Subcutaneous abdominal adipose tissue (tissue), 5 donors: Measurements from ENCODE around the gene CACNA2D1.

Experiments used
- H3K27ac ChIP-seq: one replicate; pipeline ENCODE4 v1.7.0; 2013; ENCODE audit warnings: low read depth, mild to moderate bottlenecking, inconsistent platforms, low read length, moderate library complexity
- H3K27me3 ChIP-seq, 5 donors: one replicate each; pipeline ENCODE4 v1.7.0; 2013; ENCODE audit warnings: low read length in 5 of 5, inconsistent platforms in 1 of 5; ENCODE audit not compliant: control insufficient read depth in 5 of 5, insufficient read depth in 4 of 5
- H3K36me3 ChIP-seq, 5 donors: one replicate each; pipeline ENCODE4 v1.7.0; 2013; ENCODE audit warnings: low read length in 5 of 5; ENCODE audit not compliant: control insufficient read depth in 5 of 5, insufficient read depth in 5 of 5
- H3K4me1 ChIP-seq, 5 donors: one replicate each; pipeline ENCODE4 v1.7.0; 2013; ENCODE audit warnings: low read length in 5 of 5, mild to moderate bottlenecking in 3 of 5, moderate library complexity in 1 of 5; ENCODE audit not compliant: control insufficient read depth in 5 of 5, insufficient read depth in 5 of 5
- H3K4me3 ChIP-seq, 5 donors: one replicate each; pipeline ENCODE4 v1.7.0; 2013; ENCODE audit warnings: low read length in 5 of 5, low read depth in 1 of 5
- H3K9ac ChIP-seq, 5 donors: one replicate each; pipeline ENCODE4 v1.7.0; 2013; ENCODE audit warnings: low read length in 5 of 5, mild to moderate bottlenecking in 4 of 5, moderate library complexity in 3 of 5
- H3K9me3 ChIP-seq, 5 donors: one replicate each; pipeline ENCODE4 v1.7.0; 2013; ENCODE audit warnings: low read length in 5 of 5; ENCODE audit not compliant: control insufficient read depth in 5 of 5
- donor health status: healthy.
- donor health status: healthy.
- donor health status: healthy.
- donor health status: healthy.
- donor health status: healthy.

Gene CACNA2D1

DNA sequence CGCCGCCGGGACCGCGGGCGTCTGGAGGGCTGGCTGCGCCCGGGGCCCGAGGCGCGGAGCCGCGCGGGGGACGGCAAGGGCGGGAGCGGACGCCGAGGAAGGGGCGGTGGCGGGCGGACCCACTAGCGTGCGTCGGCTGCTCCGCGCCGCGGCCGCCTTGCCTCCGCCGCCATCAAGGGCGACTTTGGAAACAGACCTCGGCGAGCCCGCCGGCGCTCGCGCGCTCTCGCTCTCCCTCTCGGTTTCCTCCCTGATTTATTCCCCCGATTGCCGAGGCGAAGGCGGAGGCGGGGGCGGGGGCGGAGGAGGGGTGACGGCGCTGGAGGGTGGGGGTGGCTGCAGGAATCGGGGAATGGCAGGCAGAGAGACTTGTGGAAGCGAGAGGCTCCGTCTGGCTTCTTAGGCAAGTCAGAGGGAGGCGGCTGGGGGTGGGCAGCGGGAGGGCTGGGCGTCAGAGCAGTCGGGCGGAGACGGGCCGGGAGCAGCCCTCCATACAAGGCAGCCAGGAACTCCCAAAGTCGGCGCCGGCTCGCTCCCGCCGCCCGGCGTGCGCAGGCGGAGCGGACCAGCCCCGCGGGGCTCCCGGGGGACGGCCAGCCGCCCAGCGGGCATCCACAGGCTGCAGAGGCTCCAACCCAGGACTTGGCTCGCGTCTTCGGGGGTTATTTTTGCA, at the start of gene CACNA2D1:
Gene CACNA2D1, minus strand, starts transcription at position 231 of the 673 bp plus-strand sequence.
- Histone ChIP-seq H3K9ac (peak within 1 kb of the TSS; percentile 70 to 84 (median 75)), H3K9me3 (no peaks in the 10 kb centered on the region), H3K4me1 (peaks cover 0 to 30% (median 19%) of the 10 kb centered on the region in 5 donors), H3K27me3 (no peaks in the 10 kb centered on the region), H3K36me3 (no peaks in the 10 kb centered on the region), H3K27ac (peak within 1 kb of the TSS; percentile 89), H3K4me3 (peak within 1 kb of the TSS; percentile 78 to 93 (median 85))

DNA sequence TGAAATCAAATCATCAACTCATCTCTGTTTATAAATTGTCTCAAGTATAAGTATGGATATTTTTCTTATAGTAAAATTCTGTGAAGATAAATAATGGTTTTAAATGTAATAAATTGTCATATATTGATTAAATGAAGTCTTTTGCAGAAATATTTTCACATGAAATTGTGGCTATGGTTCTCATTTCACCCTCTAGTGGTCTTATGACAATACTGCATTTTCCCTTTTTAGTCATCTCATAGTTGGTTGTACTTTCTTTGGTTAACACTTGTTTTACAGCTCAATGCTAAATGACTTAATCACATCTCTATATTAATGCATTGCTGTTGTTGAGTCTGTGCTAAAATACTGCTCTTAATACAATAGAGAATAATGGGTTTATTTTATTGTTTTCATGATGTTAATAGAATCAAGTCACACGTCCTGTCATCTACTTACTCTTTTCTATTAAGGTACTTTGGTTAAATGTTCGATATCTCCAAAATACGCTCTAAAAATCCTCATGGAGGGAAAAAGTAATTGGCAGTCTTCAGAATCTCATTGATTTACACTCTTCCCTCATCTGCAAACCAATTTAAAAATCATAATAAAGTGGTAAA, 38.0 kb upstream of the CACNA2D1 start:
- H3K36me3 ChIP-seq, result no peaks in the 10 kb centered on the region

GRCh38 chr7:82477733-82478515, 34.3 kb upstream of the CACNA2D1 start:
- Histone ChIP-seq H3K4me3 (no peak overlapping the region), H3K9ac (no peak overlapping the region), H3K4me1 (no peaks in the 10 kb centered on the region)

More for the DNA sequence above, 38.0 kb upstream of the CACNA2D1 start:
- H3K4me3 ChIP-seq, result no peak overlapping the region
- no peak overlapping the region for H3K27ac ChIP-seq
- H3K9me3 ChIP-seq, result no peaks in the 10 kb centered on the region
- no peaks in the 10 kb centered on the region for H3K27me3 ChIP-seq
- no peak overlapping the region for H3K9ac ChIP-seq
- no peaks in the 10 kb centered on the region for H3K4me1 ChIP-seq

DNA sequence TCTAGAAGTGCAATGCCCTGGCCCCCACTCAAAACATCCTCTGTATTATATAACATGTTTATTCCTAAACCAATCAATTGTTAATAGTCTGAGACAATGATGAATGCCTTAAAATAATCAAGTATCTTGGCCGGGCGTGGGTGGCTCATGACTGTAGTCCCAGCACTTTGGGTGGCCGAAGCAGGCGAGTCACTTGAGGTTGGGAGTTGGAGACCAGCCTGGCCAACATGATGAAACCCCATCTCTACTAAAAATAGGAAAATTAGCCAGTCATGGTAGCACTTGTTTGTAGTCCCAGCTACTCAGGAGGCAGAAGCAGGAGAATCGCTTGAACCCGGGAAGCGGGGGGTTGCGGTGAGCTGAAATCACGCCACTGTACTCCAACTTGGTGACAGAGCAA, 29.4 kb upstream of the CACNA2D1 start:
- Histone ChIP-seq H3K36me3 (no peaks in the 10 kb centered on the region), H3K27me3 (no peaks in the 10 kb centered on the region), H3K4me3 (no peak overlapping the region), H3K27ac (no peak overlapping the region), H3K9me3 (no peaks in the 10 kb centered on the region), H3K9ac (no peak overlapping the region), H3K4me1 (no peaks in the 10 kb centered on the region)

More at GRCh38 chr7:82477733-82478515, 34.3 kb upstream of the CACNA2D1 start:
- H3K36me3 ChIP-seq, result no peaks in the 10 kb centered on the region
- H3K27ac ChIP-seq, result no peak overlapping the region
- no peaks in the 10 kb centered on the region for H3K27me3 ChIP-seq
- H3K9me3 ChIP-seq, result no peaks in the 10 kb centered on the region

- Histone ChIP-seq H3K27me3 (no peaks in the 10 kb centered on the region), H3K4me1 (no peaks in the 10 kb centered on the region), H3K4me3 (no peak overlapping the region), H3K27ac (no peak overlapping the region), H3K9me3 (no peaks in the 10 kb centered on the region), H3K9ac (no peak overlapping the region), H3K36me3 (no peaks in the 10 kb centered on the region)
Observed at GRCh38 chr7:82471351-82472020, 27.9 kb upstream of the CACNA2D1 start.

GRCh38 chr7:82469207-82469606, 25.6 kb upstream of the CACNA2D1 start:
- Histone ChIP-seq H3K27me3 (no peaks in the 10 kb centered on the region), H3K4me3 (no peak overlapping the region), H3K9ac (no peak overlapping the region), H3K36me3 (no peaks in the 10 kb centered on the region), H3K27ac (no peak overlapping the region), H3K9me3 (peaks cover 0 to 7% (median 4%) of the 10 kb centered on the region in 5 donors), H3K4me1 (no peaks in the 10 kb centered on the region)

DNA sequence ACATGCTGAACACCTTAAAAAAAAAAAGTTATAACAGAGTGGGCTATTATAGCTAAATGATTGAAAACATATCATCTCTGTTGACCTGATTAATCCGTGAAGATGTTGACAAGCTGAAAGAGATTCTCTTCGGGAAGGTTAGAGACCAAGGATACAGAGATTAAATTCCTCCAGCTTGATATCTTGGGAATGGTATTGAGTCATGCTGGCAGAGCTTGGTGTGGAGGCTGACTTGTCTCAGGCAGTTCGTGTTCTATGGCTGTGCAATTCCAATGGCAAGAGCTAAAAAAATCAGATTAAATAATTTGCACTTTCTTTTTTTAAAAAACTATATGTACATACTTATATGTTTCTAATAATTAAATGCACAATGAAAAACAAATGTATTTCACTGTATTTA, 24.9 kb upstream of the CACNA2D1 start:
- no peak overlapping the region for H3K4me3 ChIP-seq
- H3K27ac ChIP-seq, result no peak overlapping the region
- H3K9ac ChIP-seq, result no peak overlapping the region
- peaks cover 2 to 10% (median 7%) of the 10 kb centered on the region in 5 donors for H3K9me3 ChIP-seq
- no peaks in the 10 kb centered on the region for H3K36me3 ChIP-seq
- H3K4me1 ChIP-seq, result no peaks in the 10 kb centered on the region
- no peaks in the 10 kb centered on the region for H3K27me3 ChIP-seq

GRCh38 chr7:82467020-82467419, 23.4 kb upstream of the CACNA2D1 start:
- H3K4me3 ChIP-seq, result no peak overlapping the region
- H3K4me1 ChIP-seq, result no peaks in the 10 kb centered on the region
- H3K36me3 ChIP-seq, result no peaks in the 10 kb centered on the region
- no peaks in the 10 kb centered on the region for H3K27me3 ChIP-seq
- H3K9ac ChIP-seq, result no peak overlapping the region
- peaks cover 3 to 13% (median 7%) of the 10 kb centered on the region in 5 donors for H3K9me3 ChIP-seq
- H3K27ac ChIP-seq, result no peak overlapping the region

DNA sequence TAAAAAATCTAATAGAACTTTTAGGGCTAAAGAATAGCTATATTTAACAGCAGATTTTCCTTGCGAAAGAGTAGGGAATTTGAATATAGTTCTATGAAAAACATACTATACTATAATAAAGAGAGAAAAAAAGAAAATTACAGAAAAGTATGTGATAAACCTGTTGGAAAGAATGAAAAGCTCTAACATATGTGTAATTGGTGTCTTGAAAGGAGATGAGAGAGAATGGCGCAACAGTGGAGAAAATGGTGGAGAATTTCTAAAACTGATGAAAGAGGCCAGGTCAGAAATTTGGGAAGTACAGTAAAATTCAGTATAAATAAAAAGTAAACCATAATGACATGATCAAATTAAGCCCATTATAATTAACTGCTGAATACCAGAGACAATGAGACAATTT, 20.8 kb upstream of the CACNA2D1 start:
- Histone ChIP-seq H3K36me3 (no peaks in the 10 kb centered on the region), H3K27ac (no peak overlapping the region), H3K9ac (no peak overlapping the region), H3K4me3 (no peak overlapping the region), H3K4me1 (no peaks in the 10 kb centered on the region), H3K9me3 (peaks cover 3 to 13% (median 7%) of the 10 kb centered on the region in 5 donors), H3K27me3 (no peaks in the 10 kb centered on the region)
